IMR-90 (cell line): ENCODE measurements around the gene NCAM1. TPM values are rescaled to one million over a fixed set of nuclear protein-coding genes. Genes with fewer than 3 reads are reported as not detected.

Experiments used
- ATAC-seq: fragments of 200-7000 bp; cut with Tn5 transposase; 2 replicates; pipeline ENCODE4 v1.9.1; 2020; ENCODE audit warnings: low read depth, mild to moderate bottlenecking, moderate library complexity
- BruUV-seq: library from RNA; stranded (reverse); fragments of 400-500 nt; replicated peaks from 2 replicates; lab custom pipeline; 2021; lab: Mats Ljungman, UMichigan
- CTCF ChIA-PET: fragments of 300-600 bp; formaldehyde crosslinking; extraction: SDS; loops from one replicate; lab custom pipeline; 2021; ENCODE audit warnings: antibody characterized with exemption; lab: Yijun Ruan, JAX
- POLR2A ChIA-PET: fragments of 300-600 bp; sonication (Branson Sonifier 250); formaldehyde crosslinking; loops from one replicate; lab custom pipeline; 2022; ENCODE audit warnings: antibody characterized with exemption; ENCODE audit not compliant: unreplicated experiment; lab: Charles Lee
- DNase-seq: peaks from one replicate; pipeline ENCODE4 v3.0.0; 2013
- H2AFZ ChIP-seq: replicated peaks from 2 replicates; pipeline ENCODE3; 2013; ENCODE audit warnings: low read length, mild to moderate bottlenecking; ENCODE audit not compliant: poor library complexity
- H2AK5ac ChIP-seq: 2 replicates; pipeline ENCODE4 v1.6.1; 2013; ENCODE audit warnings: low read depth, low read length, inconsistent platforms
- H2AK9ac ChIP-seq: replicated peaks from 2 replicates; pipeline ENCODE3; 2013; ENCODE audit warnings: mild to moderate bottlenecking, low read depth, low read length, moderate library complexity; ENCODE audit not compliant: poor library complexity
- H2BK120ac ChIP-seq: 2 replicates; pipeline ENCODE4 v1.6.1; 2013; ENCODE audit warnings: low read depth, low read length, inconsistent platforms
- H2BK15ac ChIP-seq: 3 replicates; pipeline ENCODE4 v1.6.1; 2013; ENCODE audit warnings: low read depth, low read length, inconsistent platforms
- H2BK20ac ChIP-seq: 2 replicates; pipeline ENCODE4 v1.6.1; 2013; ENCODE audit warnings: low read depth, mild to moderate bottlenecking, inconsistent platforms, low read length, moderate library complexity
- H2BK5ac ChIP-seq: 2 replicates; pipeline ENCODE4 v1.6.1; 2013; ENCODE audit warnings: mild to moderate bottlenecking, low read depth, low read length, inconsistent platforms; ENCODE audit not compliant: poor library complexity, severe bottlenecking
- H3K14ac ChIP-seq: replicated peaks from 2 replicates; pipeline ENCODE4 v1.6.1; 2013; ENCODE audit warnings: low read depth, low read length, inconsistent platforms
- H3K18ac ChIP-seq: 2 replicates; pipeline ENCODE4 v1.6.1; 2013; ENCODE audit warnings: low read depth, low read length, control low read depth
- H3K23ac ChIP-seq: 2 replicates; pipeline ENCODE4 v1.6.1; 2013; ENCODE audit warnings: low read depth, low read length, inconsistent platforms
- H3K27ac ChIP-seq: 2 replicates; pipeline ENCODE4 v1.5.1; 2013; ENCODE audit warnings: mild to moderate bottlenecking, control low read depth, low read length; ENCODE audit not compliant: insufficient read depth
- H3K27me3 ChIP-seq: 2 replicates; pipeline ENCODE4 v1.6.1; 2013; ENCODE audit warnings: low read length; ENCODE audit not compliant: control insufficient read depth, insufficient read depth
- H3K36me3 ChIP-seq: 2 replicates; pipeline ENCODE4 v1.6.1; 2013; ENCODE audit warnings: low read length, mixed read lengths; ENCODE audit not compliant: control insufficient read depth, insufficient read depth
- H3K4ac ChIP-seq: 2 replicates; pipeline ENCODE4 v1.6.1; 2013; ENCODE audit warnings: low read depth, low read length, inconsistent platforms
- H3K4me1 ChIP-seq: 2 replicates; pipeline ENCODE4 v1.6.1; 2013; ENCODE audit warnings: low read length, mixed read lengths; ENCODE audit not compliant: control insufficient read depth, insufficient read depth
- H3K4me2 ChIP-seq: 2 replicates; pipeline ENCODE4 v1.6.1; 2013; ENCODE audit warnings: low read depth, mild to moderate bottlenecking, control low read depth, low read length, moderate library complexity
- H3K4me3 ChIP-seq: 2 replicates; pipeline ENCODE4 v1.5.1; 2013; ENCODE audit warnings: low read depth, mild to moderate bottlenecking, control low read depth, low read length, moderate library complexity; ENCODE audit not compliant: insufficient read depth
- H3K56ac ChIP-seq: 2 replicates; pipeline ENCODE4 v1.6.1; 2013; ENCODE audit warnings: low read length, inconsistent platforms; ENCODE audit not compliant: insufficient read depth; ENCODE audit errors: extremely low read depth
- H3K79me1 ChIP-seq, 2 experiments: 2 replicates each; pipeline ENCODE4 v1.6.1; 2013; ENCODE audit warnings: low read length in 2 of 2, inconsistent platforms in 1 of 2, low read depth in 1 of 2
- H3K9ac ChIP-seq: 2 replicates; pipeline ENCODE4 v1.6.1; 2013; ENCODE audit warnings: low read depth, low read length, control low read depth
- H3K9me1 ChIP-seq: 2 replicates; pipeline ENCODE4 v1.6.1; 2013; ENCODE audit warnings: low read length, inconsistent platforms; ENCODE audit not compliant: insufficient read depth
- H3K9me3 ChIP-seq: 2 replicates; pipeline ENCODE4 v1.6.1; 2013; ENCODE audit warnings: low read length; ENCODE audit not compliant: control insufficient read depth, insufficient read depth
- H4K20me1 ChIP-seq: 2 replicates; pipeline ENCODE4 v1.6.1; 2013; ENCODE audit warnings: low read length, inconsistent platforms; ENCODE audit not compliant: insufficient read depth
- H4K5ac ChIP-seq: 2 replicates; pipeline ENCODE4 v1.6.1; 2013; ENCODE audit warnings: mild to moderate bottlenecking, low read depth, low read length, control low read depth
- H4K8ac ChIP-seq, 2 experiments: 2 replicates each; pipeline ENCODE4 v1.6.1; 2013; ENCODE audit warnings: low read depth in 2 of 2, low read length in 2 of 2, control low read depth in 1 of 2, inconsistent platforms in 1 of 2
- H4K91ac ChIP-seq: 2 replicates; pipeline ENCODE4 v1.6.1; 2013; ENCODE audit warnings: low read depth, low read length, inconsistent platforms; ENCODE audit not compliant: insufficient read depth
- BHLHE40 ChIP-seq: fragments of 150-350 bp; IDR thresholded peaks from 2 replicates; pipeline ENCODE4 v1.6.1; 2016; ENCODE audit warnings: mild to moderate bottlenecking, low read depth, low read length
- CEBPB ChIP-seq: IDR thresholded peaks from 2 replicates; pipeline ENCODE4 v1.6.1; 2012; ENCODE audit warnings: low read depth, low read length, improper control_type of control experiment
- CTCF ChIP-seq: conservative IDR thresholded peaks from 2 replicates; pipeline ENCODE4 v1.5.1; 2012; ENCODE audit warnings: mild to moderate bottlenecking, low read depth, low read length, improper control_type of control experiment
- NFE2L2 ChIP-seq: fragments of 150-350 bp; IDR thresholded peaks from 2 replicates; pipeline ENCODE4 v1.6.1; 2016; ENCODE audit warnings: low read depth, mild to moderate bottlenecking, low read length
- POLR2A ChIP-seq: IDR thresholded peaks from 2 replicates; pipeline ENCODE4 v1.6.1; 2012; ENCODE audit warnings: mild to moderate bottlenecking, low read depth, low read length
- RAD21 ChIP-seq: IDR thresholded peaks from 2 replicates; pipeline ENCODE4 v1.6.1; 2012; ENCODE audit warnings: low read length, improper control_type of control experiment
- RCOR1 ChIP-seq: IDR thresholded peaks from 2 replicates; pipeline ENCODE4 v1.6.1; 2012; ENCODE audit warnings: mild to moderate bottlenecking, low read length, improper control_type of control experiment; ENCODE audit not compliant: insufficient replicate concordance
- SMC3 ChIP-seq: fragments of 150-350 bp; IDR thresholded peaks from 2 replicates; pipeline ENCODE4 v1.6.1; 2016; ENCODE audit warnings: low read depth, mild to moderate bottlenecking, antibody characterized with exemption, low read length, moderate library complexity
- WGBS, 2 experiments: methylation state at CpG; one replicate each; pipeline versions ENCODE4 v1.1.5 to v1.1.7; 2013; ENCODE audit warnings: missing lambda C conversion rate in 2 of 2; ENCODE audit not compliant: insufficient read length in 1 of 2; ENCODE audit errors: extremely low coverage in 2 of 2; 5-methylcytosine and 5-hydroxymethylcytosine counted together
- dilution Hi-C: fragments of 300-500 bp; cut with HindIII; formaldehyde crosslinking; loops from one replicate; pipeline ENCODE4 v1.14.3; 2018; ENCODE audit warnings: low sequenced_read_pairs; ENCODE audit not compliant: unreplicated experiment
- in situ Hi-C: fragments of 300-500 bp; cut with MboI; formaldehyde crosslinking; loops from 3 replicates; pipeline ENCODE4 v1.14.3; 2019; ENCODE audit warnings: low sequenced_read_pairs, inconsistent platforms, mixed read lengths
- intact Hi-C: fragments of 100-400 bp; cut with micrococcal nuclease; formaldehyde crosslinking; loops from 2 replicates; pipeline ENCODE4 v1.10.0; 2022
- polyA plus RNA-seq, 3 experiments: library from polyadenylated mRNA; depleted of rRNA; stranded (reverse); fragments of >200 nt; gene quantifications; 2 replicates each; pipeline ENCODE4 v1.2.3, GENCODE V29; 2012; ENCODE audit warnings: low replicate concordance in 1 of 3
- total RNA-seq: library from RNA; depleted of rRNA; stranded (reverse); fragments of >200 nt; gene quantifications from 2 replicates; pipeline ENCODE4 v1.2.3, GENCODE V29; 2012

Gene NCAM1
- total and polyA plus RNA-seq, 2 of the 4 experiments (the other 2 are of a cell fraction): 0.09 to 0.18 TPM

GRCh38 chr11:113129261-113129992 is 168.2 kb downstream of the NCAM1 start:
- H4K20me1 ChIP-seq: no peaks in the 10 kb centered on the region
- H3K9me1 ChIP-seq: no peaks in the 10 kb centered on the region
- H3K4me2 ChIP-seq: no peak overlapping the region
- no peak for ATAC-seq
- ChIA-PET POLR2A (no interaction called here), CTCF (no interaction called here)
- no peak overlapping the region for H3K56ac ChIP-seq
- no TSS peak for BruUV-seq
- no peak overlapping the region for H4K5ac ChIP-seq
- H4K91ac ChIP-seq: no peak overlapping the region
- H3K9ac ChIP-seq: no peak overlapping the region
- H3K4me1 ChIP-seq: no peaks in the 10 kb centered on the region
- TF ChIP-seq CEBPB (no peak), CTCF (no peak), POLR2A (no peak), SMC3 (no peak), NFE2L2 (no peak), BHLHE40 (no peak), RCOR1 (no peak), RAD21 (no peak)
- H3K14ac ChIP-seq: no peak overlapping the region
- H3K27me3 ChIP-seq: no peaks in the 10 kb centered on the region
- no peaks in the 10 kb centered on the region for H3K9me3 ChIP-seq
- no peak overlapping the region for H2BK15ac ChIP-seq
- no peak overlapping the region for H2BK20ac ChIP-seq
- H2AK9ac ChIP-seq: no peak overlapping the region
- no peak overlapping the region for H3K27ac ChIP-seq
- no peak overlapping the region for H3K4ac ChIP-seq
- H3K23ac ChIP-seq: no peak overlapping the region
- no peak overlapping the region for H4K8ac ChIP-seq
- WGBS, 2 experiments: no CpG with 5 or more reads among the region's 5 CpGs
- no peak overlapping the region for H2BK5ac ChIP-seq
- H3K4me3 ChIP-seq: no peak overlapping the region
- no peak overlapping the region for H3K18ac ChIP-seq
- no peak overlapping the region for H2AK5ac ChIP-seq
- H3K36me3 ChIP-seq: no peaks in the 10 kb centered on the region
- no peak for DNase-seq
- no peak overlapping the region for H2BK120ac ChIP-seq
- H2AFZ ChIP-seq: no peak overlapping the region
- in situ Hi-C loops: no loop called here
- dilution Hi-C loops: no loop called here
- H3K79me1 ChIP-seq: no peaks in the 10 kb centered on the region
- intact Hi-C loops: no loop called here
